Ovary (tissue), 9 donors: ENCODE data around the gene KCNJ12. TPM values are rescaled to one million over a fixed set of nuclear protein-coding genes. Genes with fewer than 3 reads are reported as not detected.
A peak's percentile ranks its signal among the peaks of the same experiment; 100 is the strongest.

Experiments used
- DNase-seq, 5 donors: peaks; one replicate each; pipeline ENCODE4 v3.0.0-alpha.2; 2019 to 2020
- H3K27ac ChIP-seq, 2 donors: fragments of 200-600 bp; one replicate each; pipeline versions ENCODE4 v1.5.1 to v1.8.0; 2019 to 2022
- H3K27me3 ChIP-seq: fragments of 200-600 bp; one replicate; pipeline ENCODE4 v1.8.0; 2022
- H3K36me3 ChIP-seq: fragments of 200-600 bp; sonication (generic); one replicate; pipeline ENCODE4 v1.5.1; 2019
- H3K4me1 ChIP-seq: one replicate; pipeline ENCODE4 v1.8.1; 2013; ENCODE audit warnings: mild to moderate bottlenecking, moderate library complexity; ENCODE audit not compliant: insufficient read depth
- H3K4me3 ChIP-seq: fragments of 200-600 bp; sonication (generic); one replicate; pipeline ENCODE4 v1.5.1; 2017
- H3K9me3 ChIP-seq, 2 donors: fragments of 200-600 bp in 1 of 2; sonication (generic) in 1 of 2; one replicate each; pipeline versions ENCODE4 v1.5.1 to v1.8.1; 2013 to 2019; ENCODE audit warnings: mild to moderate bottlenecking in 1 of 2, moderate library complexity in 1 of 2
- EP300 ChIP-seq: sonication (generic); formaldehyde crosslinking; IDR thresholded peaks from one replicate; pipeline ENCODE4 v1.6.1; 2017; ENCODE audit warnings: antibody characterized with exemption
- POLR2A ChIP-seq: fragments of 450-650 bp; IDR thresholded peaks from one replicate; pipeline ENCODE4 v1.6.1; 2017; ENCODE audit warnings: antibody characterized with exemption, mild to moderate bottlenecking, moderate library complexity
- WGBS, 3 donors: extraction: QIAGEN DNeasy Blood & Tissue Kit in 1 of 3; methylation state at CpG; one replicate each; pipeline versions ENCODE4 v1.1.5 to v1.1.7; 2013 to 2017; 5-methylcytosine and 5-hydroxymethylcytosine counted together
- intact Hi-C, 4 donors: fragments of 100-400 bp; cut with DNase I; formaldehyde crosslinking; loops; one replicate each; pipeline versions ENCODE4 v1.11.0 to v1.15.1; 2022 to 2023
- polyA plus RNA-seq, 2 donors: library from polyadenylated mRNA; stranded (reverse); fragments of 200-250 nt in 1 of 2; fragments of 350-450 nt in 1 of 2; fragmentation: Illumina TruSeq in 1 of 2; extraction: RNeasy Lipid Tissue Mini Kit (QIAGEN cat#74804) in 1 of 2; gene quantifications; one replicate each; pipeline ENCODE4 v1.2.3, GENCODE V29; 2013 to 2014
- total RNA-seq, 7 donors: library from RNA; depleted of rRNA in 2 of 7; stranded (reverse); fragments of >200 nt in 2 of 7; fragmentation: NEBNext Ultra II Directional in 3 of 7; extraction: Animal tissue kit (Norgen Biotek cat#: 25700) in 3 of 7; gene quantifications; one replicate each; pipeline versions ENCODE4 v1.1.0 to v1.2.4, GENCODE V29; 2016 to 2023
- TF ChIP-seq, protein P1 (sequence below), 3 donors: fragments of 450-650 bp in 2 of 3; fragments of 200-600 bp in 1 of 3; IDR thresholded peaks; one replicate each; pipeline versions ENCODE4 v1.5.1 to v1.8.0; 2016 to 2022; ENCODE audit warnings: antibody characterized with exemption in 3 of 3, mild to moderate bottlenecking in 1 of 3
- donor health status: DM: no; HTN: no; CAD: no; lungs with moderate emphysema.
- donor health status: DM: no; HTN: no; CAD: no.
- donor health status: Bipolar disorder and iron deficiency.
- donor health status: DM: yes; HTN: yes; CAD: no.
- donor health status: DM: no; HTN: no; CAD: no.
- donor health status: DM: yes; HTN: yes; CAD: no.

Gene KCNJ12
- total and polyA plus RNA-seq, 9 donors, result 0.12 to 1.9 (median 0.46) TPM

DNA sequence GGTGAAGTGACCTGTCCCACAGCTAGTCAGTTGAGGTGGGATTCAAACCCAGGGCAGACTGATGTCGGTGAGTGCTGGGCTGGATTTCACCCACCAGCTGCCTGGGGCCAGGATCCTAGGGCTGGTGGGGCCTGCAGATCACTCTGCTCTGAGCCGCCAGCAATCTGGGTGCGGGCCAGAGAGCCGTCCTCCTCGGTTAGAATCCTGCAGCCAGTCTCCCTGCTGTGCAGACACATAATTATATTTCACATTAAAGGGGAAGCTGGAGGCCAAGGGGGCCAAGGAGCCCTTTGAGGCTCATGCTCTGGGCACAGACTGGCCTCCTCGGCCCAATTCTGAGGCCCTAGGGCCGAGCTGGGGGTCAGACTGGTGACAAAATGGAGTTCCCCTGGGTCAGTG lies 996 bp upstream of the KCNJ12 start:
- no peaks in the 10 kb centered on the region for H3K27me3 ChIP-seq
- intact Hi-C loops, result no loop called here

GRCh38 chr17:21375757-21376080 lies 438 bp upstream of the KCNJ12 start:
- H3K27ac ChIP-seq, result no peak overlapping the region
- no peaks in the 10 kb centered on the region for H3K27me3 ChIP-seq
- peaks cover 2% of the 10 kb centered on the region for H3K4me1 ChIP-seq
- H3K9me3 ChIP-seq, result no peaks in the 10 kb centered on the region
- 27 to 35% (median 35%) methylated on average over 11 of the region's 11 CpGs for WGBS, 3 donors
- no peak for DNase-seq
- TF ChIP-seq, protein P1, sequence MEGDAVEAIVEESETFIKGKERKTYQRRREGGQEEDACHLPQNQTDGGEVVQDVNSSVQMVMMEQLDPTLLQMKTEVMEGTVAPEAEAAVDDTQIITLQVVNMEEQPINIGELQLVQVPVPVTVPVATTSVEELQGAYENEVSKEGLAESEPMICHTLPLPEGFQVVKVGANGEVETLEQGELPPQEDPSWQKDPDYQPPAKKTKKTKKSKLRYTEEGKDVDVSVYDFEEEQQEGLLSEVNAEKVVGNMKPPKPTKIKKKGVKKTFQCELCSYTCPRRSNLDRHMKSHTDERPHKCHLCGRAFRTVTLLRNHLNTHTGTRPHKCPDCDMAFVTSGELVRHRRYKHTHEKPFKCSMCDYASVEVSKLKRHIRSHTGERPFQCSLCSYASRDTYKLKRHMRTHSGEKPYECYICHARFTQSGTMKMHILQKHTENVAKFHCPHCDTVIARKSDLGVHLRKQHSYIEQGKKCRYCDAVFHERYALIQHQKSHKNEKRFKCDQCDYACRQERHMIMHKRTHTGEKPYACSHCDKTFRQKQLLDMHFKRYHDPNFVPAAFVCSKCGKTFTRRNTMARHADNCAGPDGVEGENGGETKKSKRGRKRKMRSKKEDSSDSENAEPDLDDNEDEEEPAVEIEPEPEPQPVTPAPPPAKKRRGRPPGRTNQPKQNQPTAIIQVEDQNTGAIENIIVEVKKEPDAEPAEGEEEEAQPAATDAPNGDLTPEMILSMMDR (IDR thresholded peaks at IDR 0.05), result no peak
- TF ChIP-seq EP300 (no peak), POLR2A (no peak)
- H3K4me3 ChIP-seq, result no peak overlapping the region
- intact Hi-C loops, result no loop called here
- H3K36me3 ChIP-seq, result no peaks in the 10 kb centered on the region

More for the DNA sequence above, 996 bp upstream of the KCNJ12 start:
- DNase-seq, result no peak
- Histone ChIP-seq H3K27ac (no peak overlapping the region), H3K4me1 (peaks cover 5% of the 10 kb centered on the region), H3K4me3 (no peak overlapping the region), H3K9me3 (no peaks in the 10 kb centered on the region), H3K36me3 (no peaks in the 10 kb centered on the region)
- TF ChIP-seq, protein P1 (IDR thresholded peaks at IDR 0.05), result no peak
- TF ChIP-seq EP300, result no peak
- no peak for TF ChIP-seq POLR2A
- WGBS, 3 donors, result 65 to 77% (median 67%) methylated on average over 7 of the region's 7 CpGs

DNA sequence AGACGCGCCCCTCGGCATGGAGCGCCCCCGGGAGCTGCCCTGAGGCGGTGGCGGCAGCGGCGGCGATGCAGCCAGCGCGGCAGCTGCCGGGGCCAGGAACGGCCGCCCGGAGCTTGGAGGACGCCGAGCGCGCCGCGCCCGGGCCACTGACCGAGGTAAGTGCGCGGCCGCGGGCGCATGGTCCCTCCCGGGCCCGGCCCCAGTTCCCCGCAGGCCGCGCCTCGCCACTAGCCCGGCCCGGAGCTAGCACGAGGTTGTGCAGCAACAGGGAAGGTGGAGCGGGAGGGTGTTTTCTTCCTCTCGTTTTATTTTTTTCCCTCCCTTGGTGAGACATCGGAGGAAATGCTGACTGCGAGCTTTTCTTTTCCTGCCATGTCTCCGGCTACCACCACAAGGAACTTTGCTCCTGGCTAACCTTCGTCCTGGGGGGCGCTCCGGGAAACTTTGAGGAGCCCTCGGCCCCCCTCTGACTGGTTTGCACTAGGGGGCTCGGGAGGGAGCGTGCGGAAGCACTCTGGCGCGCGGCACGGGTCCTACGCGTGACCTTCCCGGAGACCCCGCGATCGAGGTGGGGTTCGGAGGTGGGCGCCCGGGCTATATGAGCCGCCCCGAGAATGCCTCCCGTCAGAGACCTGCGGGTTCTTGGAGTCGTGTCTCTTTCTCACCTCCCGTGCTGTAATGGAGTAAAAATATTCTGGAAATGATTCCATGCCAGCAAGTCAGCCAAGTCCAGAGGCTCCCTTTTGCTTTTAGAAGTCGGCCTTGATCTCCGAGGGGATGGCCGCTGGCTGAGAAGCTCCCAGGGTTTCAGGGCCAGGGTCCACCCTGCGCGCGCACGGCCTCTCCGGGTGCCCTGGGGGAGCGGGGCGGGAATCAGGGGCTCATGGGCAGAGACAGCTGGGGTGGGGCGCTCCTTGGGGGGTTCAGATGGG lies 868 bp downstream of the KCNJ12 start:
- TF ChIP-seq, protein P1 (IDR thresholded peaks at IDR 0.05), result no peak
- no peak for TF ChIP-seq POLR2A
- TF ChIP-seq EP300, result no peak
- no peaks in the 10 kb centered on the region for H3K36me3 ChIP-seq
- 1% methylated on average over 61 to 80 of the region's 80 CpGs for WGBS, 3 donors
- H3K27me3 ChIP-seq, result no peaks in the 10 kb centered on the region
- peak in 1 of 5 donors; percentile 51 for DNase-seq
- H3K9me3 ChIP-seq, result no peaks in the 10 kb centered on the region
- no peak overlapping the region for H3K27ac ChIP-seq
- H3K4me1 ChIP-seq, result peaks cover 2% of the 10 kb centered on the region
- intact Hi-C loops, result no loop called here
- H3K4me3 ChIP-seq, result peak overlapping the region; percentile 37

DNA sequence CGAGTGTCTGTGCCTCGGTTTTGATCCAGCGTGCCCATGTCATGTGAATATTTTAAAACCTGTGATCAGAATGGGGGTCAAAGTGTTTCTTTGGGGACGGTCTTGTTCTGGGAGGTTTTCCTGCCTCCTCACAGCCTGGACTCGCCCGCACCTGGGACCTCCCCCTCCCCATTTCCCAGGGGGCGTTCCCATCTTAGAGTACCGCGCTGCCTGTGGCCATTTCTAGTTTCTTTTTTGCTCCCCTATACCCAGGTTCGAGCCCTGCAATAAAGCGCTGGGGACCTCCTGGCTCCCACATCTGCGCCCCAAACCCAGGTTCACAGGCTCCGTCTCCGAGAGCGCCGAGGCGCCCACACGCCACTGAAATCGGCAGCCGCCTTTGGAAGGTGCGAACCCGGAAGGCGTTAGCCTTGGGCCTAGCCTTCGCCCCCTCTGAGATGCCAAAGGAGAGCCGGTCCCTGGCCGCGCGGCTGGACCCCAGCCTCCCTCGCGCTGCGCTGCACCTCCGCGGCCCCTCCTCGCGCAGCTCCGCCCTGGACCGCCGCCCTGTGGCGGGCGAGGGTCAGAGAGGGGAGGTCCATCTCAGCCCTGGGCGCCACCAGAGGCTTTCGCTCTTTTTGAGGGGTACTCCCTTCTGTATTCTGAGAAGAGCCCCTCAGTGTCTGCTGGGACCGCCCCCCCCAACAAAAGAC lies 1.7 kb downstream of the KCNJ12 start:
- H3K27ac ChIP-seq, result no peak overlapping the region
- H3K36me3 ChIP-seq, result no peaks in the 10 kb centered on the region
- TF ChIP-seq, protein P1 (IDR thresholded peaks at IDR 0.05), result no peak
- TF ChIP-seq EP300 (no peak), POLR2A (no peak)
- 3 to 15% (median 4%) methylated on average over 42 to 43 of the region's 43 CpGs for WGBS, 3 donors
- intact Hi-C loops, result no loop called here
- peak overlapping the region; percentile 37 for H3K4me3 ChIP-seq
- H3K27me3 ChIP-seq, result no peaks in the 10 kb centered on the region
- peaks cover 2% of the 10 kb centered on the region for H3K4me1 ChIP-seq
- no peaks in the 10 kb centered on the region for H3K9me3 ChIP-seq
- no peak for DNase-seq
